Measurements from ENCODE around the gene CUX1.
"Not testable (repeated sequence)": the region's sequence is repeated elsewhere in the genome, so short reads cannot be mapped to it uniquely, and the experiment has no call there.

The CUX1 gene

GRCh38 chr7:102225025-102225424, 407.6 kb downstream of the CUX1 start:
- no peaks in the 10 kb centered on the region for H3K27me3 ChIP-seq (ENCODE audit: control insufficient read depth, low read length)
- no peaks in the 10 kb centered on the region for H3K9me3 ChIP-seq (ENCODE audit: control insufficient read depth, insufficient read depth, low read length)
- H3K27ac ChIP-seq (ENCODE audit: low read depth, low read length): no peak overlapping the region
- no peaks in the 10 kb centered on the region for H3K9me2 ChIP-seq (replicated peaks; ENCODE audit: control insufficient read depth, low read length)
- no peak overlapping the region for H3K4me3 ChIP-seq (ENCODE audit: low read length)
- H4K20me1 ChIP-seq (ENCODE audit: control insufficient read depth, insufficient read depth, low read depth, low read length): 0 out of 2 replicates have a peak, but pooled peaks cover 3% of the 10 kb centered on the region
- H3F3A ChIP-seq (ENCODE audit: control insufficient read depth, insufficient read depth): peaks cover 4% of the 10 kb centered on the region; the same call in 1 of the 2 replicates
- peaks cover 49% of the 10 kb centered on the region for H3K36me3 ChIP-seq (ENCODE audit: control insufficient read depth, low read length)
- peaks cover 5% of the 10 kb centered on the region; the same call in 1 of the 2 replicates for H3K79me2 ChIP-seq (ENCODE audit: control insufficient read depth, low read length)
- TF ChIP-seq CTCF (IDR thresholded peaks at IDR 0.05; ENCODE audit: low read depth, low read length, poor library complexity, severe bottlenecking) (no peak), EZH2phosphoT487 (IDR thresholded peaks at IDR 0.05; ENCODE audit: borderline replicate concordance, low read length) (no peak)
- H3K4me2 ChIP-seq (ENCODE audit: low read length): no peak overlapping the region
- H3K4me1 ChIP-seq (ENCODE audit: control insufficient read depth, low read length): peaks cover 17% of the 10 kb centered on the region

DNA sequence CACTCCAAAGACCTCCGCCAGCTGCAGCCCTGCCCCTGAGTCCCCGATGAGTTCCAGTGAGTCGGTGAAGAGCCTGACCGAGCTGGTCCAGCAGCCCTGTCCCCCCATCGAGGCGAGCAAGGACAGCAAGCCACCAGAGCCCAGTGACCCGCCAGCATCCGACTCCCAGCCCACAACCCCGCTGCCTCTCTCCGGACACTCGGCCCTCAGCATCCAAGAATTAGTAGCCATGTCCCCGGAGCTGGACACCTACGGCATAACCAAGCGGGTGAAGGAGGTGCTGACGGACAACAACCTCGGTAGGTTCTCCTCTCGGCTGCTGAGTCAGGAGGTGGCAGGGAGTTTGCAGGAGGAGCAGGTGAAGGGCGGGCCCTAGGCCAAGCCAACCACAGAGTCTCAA, 409.9 kb downstream of the CUX1 start:
- Histone ChIP-seq H4K20me1 (ENCODE audit: control insufficient read depth, insufficient read depth, low read depth, low read length) (no peaks in the 10 kb centered on the region), H3K9me2 (replicated peaks; ENCODE audit: control insufficient read depth, low read length) (no peaks in the 10 kb centered on the region), H3K36me3 (ENCODE audit: control insufficient read depth, low read length) (peaks cover 51% of the 10 kb centered on the region), H3K79me2 (ENCODE audit: control insufficient read depth, low read length) (no peaks in the 10 kb centered on the region), H3K4me2 (ENCODE audit: low read length) (no peak overlapping the region), H3K4me1 (ENCODE audit: control insufficient read depth, low read length) (no peaks in the 10 kb centered on the region), H3F3A (ENCODE audit: control insufficient read depth, insufficient read depth) (peaks cover 2% of the 10 kb centered on the region; the same call in 1 of the 2 replicates), H3K27me3 (ENCODE audit: control insufficient read depth, low read length) (no peaks in the 10 kb centered on the region), H3K4me3 (ENCODE audit: low read length) (no peak overlapping the region), H3K9me3 (ENCODE audit: control insufficient read depth, insufficient read depth, low read length) (no peaks in the 10 kb centered on the region), H3K27ac (ENCODE audit: low read depth, low read length) (no peak overlapping the region)
- TF ChIP-seq CTCF (IDR thresholded peaks at IDR 0.05; ENCODE audit: low read depth, low read length, poor library complexity, severe bottlenecking) (no peak), EZH2phosphoT487 (IDR thresholded peaks at IDR 0.05; ENCODE audit: borderline replicate concordance, low read length) (no peak)

DNA sequence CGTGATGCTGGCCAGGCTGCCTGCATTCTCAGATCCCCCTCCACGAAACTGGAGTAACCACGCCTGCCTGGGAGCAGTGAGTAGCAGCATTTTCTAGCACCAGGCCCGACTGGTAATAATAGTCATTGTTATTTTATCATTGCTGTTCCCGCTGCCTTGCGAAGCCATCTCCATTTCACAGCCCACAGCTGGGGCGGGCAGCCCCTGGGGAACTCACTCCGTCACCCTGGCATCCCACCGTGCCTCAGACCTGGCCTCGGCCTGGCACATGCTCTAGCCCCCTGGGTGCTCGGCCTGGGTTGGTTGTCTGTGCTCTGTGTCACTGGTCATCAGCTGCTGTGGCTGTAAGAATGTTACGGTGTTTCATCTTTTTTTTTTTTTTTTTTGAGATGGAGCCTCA, 411.5 kb downstream of the CUX1 start:
- peaks cover 2% of the 10 kb centered on the region; the same call in 1 of the 2 replicates for H3F3A ChIP-seq (ENCODE audit: control insufficient read depth, insufficient read depth)
- no peak overlapping the region for H3K4me2 ChIP-seq (ENCODE audit: low read length)
- H3K4me3 ChIP-seq (ENCODE audit: low read length): no peak overlapping the region
- H3K9me2 ChIP-seq (replicated peaks; ENCODE audit: control insufficient read depth, low read length): no peaks in the 10 kb centered on the region
- H3K79me2 ChIP-seq (ENCODE audit: control insufficient read depth, low read length): no peaks in the 10 kb centered on the region
- no peaks in the 10 kb centered on the region for H4K20me1 ChIP-seq (ENCODE audit: control insufficient read depth, insufficient read depth, low read depth, low read length)
- H3K27me3 ChIP-seq (ENCODE audit: control insufficient read depth, low read length): no peaks in the 10 kb centered on the region
- TF ChIP-seq EZH2phosphoT487 (IDR thresholded peaks at IDR 0.05; ENCODE audit: borderline replicate concordance, low read length): no peak
- no peak for TF ChIP-seq CTCF (IDR thresholded peaks at IDR 0.05; ENCODE audit: low read depth, low read length, poor library complexity, severe bottlenecking)
- peaks cover 61% of the 10 kb centered on the region for H3K36me3 ChIP-seq (ENCODE audit: control insufficient read depth, low read length)
- no peaks in the 10 kb centered on the region for H3K9me3 ChIP-seq (ENCODE audit: control insufficient read depth, insufficient read depth, low read length)
- H3K4me1 ChIP-seq (ENCODE audit: control insufficient read depth, low read length): no peaks in the 10 kb centered on the region
- no peak overlapping the region for H3K27ac ChIP-seq (ENCODE audit: low read depth, low read length)

GRCh38 chr7:102230162-102230561, 412.7 kb downstream of the CUX1 start:
- peaks cover 65% of the 10 kb centered on the region for H3K36me3 ChIP-seq (ENCODE audit: control insufficient read depth, low read length)
- H3K79me2 ChIP-seq (ENCODE audit: control insufficient read depth, low read length): not testable (repeated sequence)

More at GRCh38 chr7:102230162-102230561, 412.7 kb downstream of the CUX1 start:
- not testable (repeated sequence) for H3K9me3 ChIP-seq (ENCODE audit: control insufficient read depth, insufficient read depth, low read length); H3K27ac ChIP-seq (ENCODE audit: low read depth, low read length); H3K4me1 ChIP-seq (ENCODE audit: control insufficient read depth, low read length); H3F3A ChIP-seq (ENCODE audit: control insufficient read depth, insufficient read depth); H3K27me3 ChIP-seq (ENCODE audit: control insufficient read depth, low read length); H3K9me2 ChIP-seq (replicated peaks; ENCODE audit: control insufficient read depth, low read length); H3K4me2 ChIP-seq (ENCODE audit: low read length); H4K20me1 ChIP-seq (ENCODE audit: control insufficient read depth, insufficient read depth, low read depth, low read length); H3K4me3 ChIP-seq (ENCODE audit: low read length)
